ENCODE results near the gene SND1.

DNA sequence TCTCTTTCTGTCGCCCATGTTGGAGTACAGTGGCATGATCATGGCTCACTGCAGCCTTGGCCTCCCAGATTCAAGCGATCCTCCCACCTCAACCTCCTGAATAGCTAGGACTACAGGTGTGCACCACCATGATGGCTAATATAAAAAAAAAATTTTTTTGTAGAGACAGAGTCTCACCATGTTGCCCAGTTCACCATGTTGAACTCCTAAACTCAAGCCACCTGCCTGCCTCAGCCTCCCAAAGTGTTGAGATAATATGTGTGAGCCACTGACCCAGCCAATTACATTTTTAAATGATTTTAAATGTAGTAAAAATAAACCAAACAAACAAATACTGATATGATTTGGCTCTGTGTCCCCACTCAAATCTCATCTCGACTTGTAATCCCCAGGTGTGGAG lies 487.4 kb downstream of the SND1 start:
- no peak for TF ChIP-seq POLR2AphosphoS5 (IDR thresholded peaks at IDR 0.05; ENCODE audit: borderline replicate concordance, low read depth, low read length)
- TF ChIP-seq EZH2 (IDR thresholded peaks at IDR 0.05): no peak
